ENCODE measurements around the gene CLCNKB.

The CLCNKB gene

DNA sequence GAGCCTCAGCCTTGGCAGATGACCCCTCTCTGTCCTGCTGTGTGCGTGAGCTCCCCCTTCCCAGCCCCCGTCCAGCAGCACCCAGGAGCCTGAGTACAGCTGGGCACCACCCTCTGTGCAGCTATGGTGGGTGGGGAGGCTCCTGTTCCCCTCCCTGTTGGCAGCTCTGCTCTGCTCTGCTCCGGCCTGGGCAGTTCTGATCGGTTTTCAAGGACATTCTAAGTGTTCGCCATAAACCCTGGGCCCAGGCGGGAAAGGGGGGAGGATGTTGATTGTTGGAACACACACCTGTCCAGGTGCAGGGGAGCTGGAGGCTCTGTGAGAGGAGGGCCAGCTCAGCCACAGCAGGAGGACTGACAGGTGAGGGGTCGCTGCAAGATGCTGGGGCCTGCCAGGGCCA, at the start of gene CLCNKB:
Gene CLCNKB, plus strand, starts transcription at position 262 of the 400 bp plus-strand sequence. CDS start 711 bp downstream, outside the sequence.
- no peak for TF ChIP-seq CTCF (IDR thresholded peaks at IDR 0.05)

GRCh38 chr1:15994081-15994480, 49.5 kb upstream of the CLCNKB start:
- no peak for TF ChIP-seq CTCF (IDR thresholded peaks at IDR 0.05)

DNA sequence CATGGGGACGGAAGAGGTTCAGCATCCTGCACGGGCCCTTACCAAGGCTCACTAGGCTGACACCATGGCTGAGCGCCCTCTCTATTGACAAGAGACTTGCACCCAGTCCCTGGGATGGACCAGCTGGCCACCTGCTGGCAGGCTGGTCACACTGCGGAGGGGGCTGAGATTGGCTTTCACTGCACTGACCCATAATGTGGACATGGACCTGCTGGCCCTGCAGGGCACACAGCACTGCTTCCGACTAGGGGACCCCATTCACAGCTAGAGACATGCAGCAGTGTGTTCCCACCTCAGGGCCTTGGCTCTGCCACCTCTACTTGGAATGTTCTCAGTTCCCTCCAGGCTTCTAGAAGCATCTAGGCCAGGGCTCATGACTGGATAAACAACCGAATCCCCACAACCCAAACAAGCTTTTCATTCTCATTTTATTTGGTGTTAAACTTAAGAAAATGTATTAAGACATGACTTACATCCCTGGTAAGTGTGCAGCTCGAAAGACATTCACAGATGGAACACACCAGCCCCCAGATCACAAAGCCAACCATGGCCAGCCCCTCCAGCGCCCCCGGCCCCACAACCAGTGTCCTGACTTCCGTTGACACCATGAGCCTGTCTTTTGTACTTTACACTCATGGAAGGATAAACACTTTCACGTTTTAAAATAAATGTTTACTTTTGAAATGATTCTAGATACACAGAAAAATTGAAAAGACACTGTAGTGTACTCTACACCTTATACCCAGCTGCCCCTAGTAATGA, 48.8 kb upstream of the CLCNKB start:
- TF ChIP-seq CTCF (IDR thresholded peaks at IDR 0.05) = peak; percentile 47

- no peak for TF ChIP-seq CTCF (IDR thresholded peaks at IDR 0.05)
Measured at GRCh38 chr1:15997076-15997585, 46.5 kb upstream of the CLCNKB start.

DNA sequence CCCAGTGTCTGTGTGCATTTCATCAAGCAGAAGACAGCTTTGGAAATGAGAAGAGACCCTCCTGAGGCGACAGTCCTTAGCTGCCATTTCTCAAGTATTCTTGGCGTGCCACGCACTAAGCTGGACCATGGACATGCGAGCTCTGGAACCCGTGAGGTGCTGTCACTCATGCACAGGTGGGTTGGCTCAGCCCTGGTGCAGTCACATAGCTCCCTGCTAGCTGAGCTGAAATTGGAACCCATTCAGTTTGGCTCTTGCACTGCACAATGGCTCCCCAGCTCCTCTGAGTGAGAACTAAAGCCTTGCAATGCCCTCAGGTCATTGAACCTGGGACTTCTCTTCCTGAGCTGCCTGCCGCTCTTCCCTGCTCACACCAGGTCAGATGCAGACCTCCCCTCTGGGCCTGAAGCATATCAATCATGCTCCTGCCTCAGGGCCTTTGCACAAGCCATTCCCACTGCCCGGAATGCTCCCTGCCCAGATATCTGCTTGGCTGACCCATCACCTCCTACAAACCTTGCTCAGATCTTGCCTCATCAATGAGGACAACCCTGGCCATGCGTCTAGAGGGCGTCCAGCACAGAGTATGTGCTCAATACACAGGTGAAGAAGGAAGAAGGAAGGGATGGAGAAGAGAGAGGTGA, 45.8 kb upstream of the CLCNKB start:
- TF ChIP-seq CTCF (IDR thresholded peaks at IDR 0.05) = no peak

DNA sequence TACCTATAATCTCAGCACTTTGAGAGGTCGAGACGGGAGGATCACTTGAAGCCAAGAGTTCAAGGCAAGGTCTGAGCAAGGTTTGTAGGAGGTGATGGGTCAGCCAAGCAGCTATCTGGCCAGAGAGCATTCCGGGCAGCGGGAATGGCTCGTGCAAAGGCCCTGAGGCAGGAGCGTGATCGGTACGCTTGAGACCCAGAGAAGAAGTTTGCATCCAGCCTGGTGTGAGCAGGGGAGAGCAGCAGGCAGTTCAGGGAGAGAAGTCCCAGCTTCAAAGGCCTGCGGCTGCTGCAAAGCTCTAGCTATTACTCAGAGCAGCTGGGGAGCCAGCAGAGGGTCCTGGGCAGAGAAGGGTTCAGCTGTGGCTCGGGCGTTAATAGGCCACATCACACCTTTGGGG, 44.7 kb upstream of the CLCNKB start:
- no peak for TF ChIP-seq CTCF (IDR thresholded peaks at IDR 0.05)

GRCh38 chr1:16005597-16005996, 38.0 kb upstream of the CLCNKB start:
- no peak for TF ChIP-seq CTCF (IDR thresholded peaks at IDR 0.05)

Measured in LNCAP (cell line).